ENCODE results near the gene ERG. TPM values are rescaled to one million over a fixed set of nuclear protein-coding genes. Genes with fewer than 3 reads are reported as not detected.

ERG gene
- total and polyA plus RNA-seq, 2 of the 13 experiments (the other 11 are each of a cell fraction or from before 2014, with no cell fraction given), result not detected

DNA sequence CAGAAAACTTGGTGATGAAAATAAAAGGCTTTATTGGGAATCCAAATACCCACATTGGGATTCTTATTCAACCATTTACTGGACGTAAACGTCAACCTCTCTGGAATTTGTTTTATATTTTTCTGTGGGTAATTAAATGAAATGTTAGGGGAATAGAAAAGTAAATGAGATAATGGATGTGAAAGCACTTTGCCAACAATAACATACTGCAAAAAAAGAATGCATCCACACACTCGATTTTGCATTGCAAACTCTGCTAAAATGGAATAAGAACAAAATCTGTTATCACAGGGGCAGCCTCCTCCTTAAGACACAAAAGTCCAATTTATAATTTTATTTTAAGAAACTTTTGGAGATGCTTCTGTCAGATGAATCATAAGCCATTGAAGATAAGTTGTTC lies 88.4 kb downstream of the ERG start (continued):
- TF ChIP-seq CEBPB (IDR thresholded peaks at IDR 0.05; ENCODE audit: borderline replicate concordance, low read depth, low read length), result no peak

- H2AFZ ChIP-seq (ENCODE audit: low read length), result no peak overlapping the region
- H4K20me1 ChIP-seq (ENCODE audit: insufficient read depth, low read length), result no peaks in the 10 kb centered on the region
- WGBS (ENCODE audit: low lambda C conversion rate), result 5% methylated on average over 3 of the region's 9 CpGs
- ATAC-seq (peak; percentile 50; the same call in 2 of the 3 replicates), DNase-seq (ENCODE audit: low spot score) (no peak), FAIRE-seq (no peak)
- H3K36me3 ChIP-seq (replicated peaks in 1 of 2; ENCODE audit: control insufficient read depth in 1 of 2, insufficient read depth in 2 of 2, low read length in 2 of 2), result no peaks in the 10 kb centered on the region
- H3K79me2 ChIP-seq (ENCODE audit: insufficient read depth, low read length), result no peaks in the 10 kb centered on the region
- intact Hi-C loops (cut with micrococcal nuclease; ENCODE audit: unreplicated experiment), result no loop called here
- H3K27ac ChIP-seq (ENCODE audit: extremely low read length, insufficient read depth, low read length), result no peak overlapping the region
- in situ Hi-C loops (cut with HindIII; ENCODE audit: extremely low pct_ligation_motif_present, low pct_unique_long_range_greater_than_20kb), result no loop called here
- BruUV-seq (replicated peaks), result no TSS peak
- peaks cover 2 to 34% of the 10 kb centered on the region in 2 experiments; a peak in 3 of 5 replicates for H3K27me3 ChIP-seq (ENCODE audit: control insufficient read depth in 1 of 2, insufficient read depth in 2 of 2, low read length in 2 of 2)
- no peaks in the 10 kb centered on the region for H3K9me3 ChIP-seq (ENCODE audit: low read length)
- no peaks in the 10 kb centered on the region for H3K4me1 ChIP-seq (ENCODE audit: insufficient read depth, low read length)
- TF ChIP-seq NFKBIZ (CRISPR knock-in tag; IDR thresholded peaks at IDR 0.05) (no peak), ZNF574 (CRISPR knock-in tag; IDR thresholded peaks at IDR 0.05) (no peak), SP4 (CRISPR knock-in tag; IDR thresholded peaks at IDR 0.05) (no peak), PHF20 (CRISPR knock-in tag; IDR thresholded peaks at IDR 0.05) (no peak), KLF13 (CRISPR knock-in tag; IDR thresholded peaks at IDR 0.05) (no peak), TSC22D2 (CRISPR knock-in tag; IDR thresholded peaks at IDR 0.05; ENCODE audit: borderline replicate concordance) (no peak), TRIM22 (IDR thresholded peaks at IDR 0.05) (no peak), ZNF749 (CRISPR knock-in tag; IDR thresholded peaks at IDR 0.05; ENCODE audit: borderline replicate concordance) (no peak), ZNF468 (CRISPR knock-in tag; IDR thresholded peaks at IDR 0.05) (no peak), ZNF430 (CRISPR knock-in tag; IDR thresholded peaks at IDR 0.05) (no peak), RFXAP (CRISPR knock-in tag; IDR thresholded peaks at IDR 0.05; ENCODE audit: borderline replicate concordance) (no peak), MED13 (CRISPR knock-in tag; IDR thresholded peaks at IDR 0.05) (no peak), ZFP82 (CRISPR knock-in tag; IDR thresholded peaks at IDR 0.05; ENCODE audit: borderline replicate concordance) (no peak)
- TF ChIP-seq, protein P1, sequence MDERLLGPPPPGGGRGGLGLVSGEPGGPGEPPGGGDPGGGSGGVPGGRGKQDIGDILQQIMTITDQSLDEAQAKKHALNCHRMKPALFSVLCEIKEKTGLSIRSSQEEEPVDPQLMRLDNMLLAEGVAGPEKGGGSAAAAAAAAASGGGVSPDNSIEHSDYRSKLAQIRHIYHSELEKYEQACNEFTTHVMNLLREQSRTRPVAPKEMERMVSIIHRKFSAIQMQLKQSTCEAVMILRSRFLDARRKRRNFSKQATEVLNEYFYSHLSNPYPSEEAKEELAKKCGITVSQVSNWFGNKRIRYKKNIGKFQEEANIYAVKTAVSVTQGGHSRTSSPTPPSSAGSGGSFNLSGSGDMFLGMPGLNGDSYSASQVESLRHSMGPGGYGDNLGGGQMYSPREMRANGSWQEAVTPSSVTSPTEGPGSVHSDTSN (CRISPR knock-in tag; IDR thresholded peaks at IDR 0.05), result no peak
- POLR2A ChIA-PET, result no interaction called here
- no peak overlapping the region for H3K4me3 ChIP-seq (replicated peaks in 1 of 3; ENCODE audit: insufficient read depth in 1 of 3, low read depth in 2 of 3, low read length in 3 of 3)
- H3K4me2 ChIP-seq (ENCODE audit: low read depth, low read length), result no peak overlapping the region
- no peak overlapping the region for H3K9ac ChIP-seq (ENCODE audit: insufficient read depth, low read depth, low read length)
- CTCF ChIA-PET (ENCODE audit: low intra/inter-chr PET ratio, low total read pairs), result no interaction called here
Observed at GRCh38 chr21:38404177-38404576, 94.1 kb downstream of the ERG start.

All from HepG2 (cell line).